Esophagus muscularis mucosa (tissue), 3 donors: ENCODE measurements around the gene AKAP8.

ENCODE experiments used
- POLR2A ChIP-seq: fragments of 450-650 bp; IDR thresholded peaks from one replicate; pipeline ENCODE4 v1.6.1; 2017; ENCODE audit warnings: antibody characterized with exemption, moderate library complexity, mild to moderate bottlenecking, low read depth
- POLR2AphosphoS5 ChIP-seq, 2 donors: sonication (generic); formaldehyde crosslinking; IDR thresholded peaks; one replicate each; pipeline ENCODE4 v1.6.1; 2017; ENCODE audit warnings: antibody characterized with exemption in 2 of 2
- TF ChIP-seq, protein P1 (sequence below), 3 experiments: fragments of 200-600 bp in 2 of 3; fragments of 450-650 bp in 1 of 3; sonication (generic) in 2 of 3; IDR thresholded peaks; one replicate each; pipeline ENCODE4 v1.5.1; 2017 to 2019; ENCODE audit warnings: antibody characterized with exemption in 3 of 3, mild to moderate bottlenecking in 2 of 3, moderate library complexity in 1 of 3

DNA sequence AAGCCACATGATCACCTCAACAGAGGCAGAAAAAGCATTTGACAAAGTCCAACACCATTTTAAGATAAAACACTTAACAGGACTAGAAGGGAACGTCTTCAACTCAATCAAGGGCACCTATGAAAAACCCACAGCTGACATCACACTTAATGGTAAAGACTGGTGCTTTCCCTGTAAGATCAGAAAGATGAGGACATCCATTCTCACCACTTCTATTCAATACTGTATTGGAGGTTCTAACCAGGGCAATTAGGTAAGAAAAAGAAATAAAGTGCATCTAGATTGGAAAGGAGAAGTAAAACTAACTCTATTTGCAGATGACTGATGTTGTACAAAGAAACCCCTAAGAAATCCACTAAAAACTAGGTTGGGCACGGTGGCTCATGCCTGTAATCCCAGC, 11.2 kb upstream of the AKAP8 start:
- TF ChIP-seq, protein P1, sequence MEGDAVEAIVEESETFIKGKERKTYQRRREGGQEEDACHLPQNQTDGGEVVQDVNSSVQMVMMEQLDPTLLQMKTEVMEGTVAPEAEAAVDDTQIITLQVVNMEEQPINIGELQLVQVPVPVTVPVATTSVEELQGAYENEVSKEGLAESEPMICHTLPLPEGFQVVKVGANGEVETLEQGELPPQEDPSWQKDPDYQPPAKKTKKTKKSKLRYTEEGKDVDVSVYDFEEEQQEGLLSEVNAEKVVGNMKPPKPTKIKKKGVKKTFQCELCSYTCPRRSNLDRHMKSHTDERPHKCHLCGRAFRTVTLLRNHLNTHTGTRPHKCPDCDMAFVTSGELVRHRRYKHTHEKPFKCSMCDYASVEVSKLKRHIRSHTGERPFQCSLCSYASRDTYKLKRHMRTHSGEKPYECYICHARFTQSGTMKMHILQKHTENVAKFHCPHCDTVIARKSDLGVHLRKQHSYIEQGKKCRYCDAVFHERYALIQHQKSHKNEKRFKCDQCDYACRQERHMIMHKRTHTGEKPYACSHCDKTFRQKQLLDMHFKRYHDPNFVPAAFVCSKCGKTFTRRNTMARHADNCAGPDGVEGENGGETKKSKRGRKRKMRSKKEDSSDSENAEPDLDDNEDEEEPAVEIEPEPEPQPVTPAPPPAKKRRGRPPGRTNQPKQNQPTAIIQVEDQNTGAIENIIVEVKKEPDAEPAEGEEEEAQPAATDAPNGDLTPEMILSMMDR (IDR thresholded peaks at IDR 0.05), result no peak
- TF ChIP-seq POLR2A (no peak), POLR2AphosphoS5 (IDR thresholded peaks at IDR 0.05) (no peak)
